Cardiac muscle cell (in vitro differentiated cells and primary cell): ENCODE measurements around the gene NEDD9. TPM values are rescaled to one million over a fixed set of nuclear protein-coding genes. Genes with fewer than 3 reads are reported as not detected.
A peak's percentile ranks its signal among the peaks of the same experiment; 100 is the strongest.

Experiments
- DNase-seq, 2 donors: peaks; one replicate each; pipeline versions ENCODE4 v3.0.0 to v3.0.0-alpha.2; 2010 to 2017; ENCODE audit warnings: low read depth in 1 of 2, low spot score in 1 of 2
- H3K27ac ChIP-seq: fragments of 200-600 bp; sonication (generic); 2 replicates; pipeline ENCODE4 v1.5.1; 2016
- H3K27me3 ChIP-seq: fragments of 200-600 bp; sonication (generic); 2 replicates; pipeline ENCODE4 v1.6.0; 2016; ENCODE audit warnings: control low read depth
- H3K36me3 ChIP-seq: fragments of 200-600 bp; sonication (generic); 2 replicates; pipeline ENCODE4 v1.5.1; 2016; ENCODE audit warnings: control low read depth
- H3K4me1 ChIP-seq: fragments of 200-600 bp; sonication (generic); 2 replicates; pipeline ENCODE4 v1.8.1; 2017; ENCODE audit warnings: low read depth, mild to moderate bottlenecking, mixed run types
- H3K4me3 ChIP-seq: fragments of 200-600 bp; sonication (generic); 2 replicates; pipeline ENCODE4 v1.5.1; 2016; ENCODE audit warnings: mild to moderate bottlenecking
- H3K9me3 ChIP-seq: fragments of 200-600 bp; sonication (generic); 2 replicates; pipeline ENCODE4 v1.5.1; 2017; ENCODE audit warnings: low read depth, mild to moderate bottlenecking, control low read depth
- CTCF ChIP-seq: IDR thresholded peaks from 2 replicates; pipeline ENCODE4 v1.5.1; 2012; ENCODE audit warnings: low read depth, mild to moderate bottlenecking, low read length
- polyA plus RNA-seq: library from polyadenylated mRNA; unstranded; fragments of >200 nt; fragmentation: Nextera tagmentation; extraction: Ambion mirVana; gene quantifications from 2 replicates; pipeline ENCODE4 v1.2.1, GENCODE V29; 2016
- total RNA-seq: library from RNA; depleted of rRNA; stranded (reverse); fragments of >200 nt; gene quantifications from 2 replicates; pipeline ENCODE4 v1.2.3, GENCODE V29; 2016

Gene NEDD9
- total and polyA plus RNA-seq, 2 experiments from 2014 or later = 12.6 to 26.8 TPM

GRCh38 chr6:11242711-11243110, 10.2 kb upstream of the NEDD9 start:
- no peaks in the 10 kb centered on the region for H3K36me3 ChIP-seq

GRCh38 chr6:11241793-11242201, 9.3 kb upstream of the NEDD9 start:
- Histone ChIP-seq H3K27me3 (no peaks in the 10 kb centered on the region), H3K9me3 (no peaks in the 10 kb centered on the region), H3K4me3 (no peak overlapping the region), H3K4me1 (peaks cover 6% of the 10 kb centered on the region), H3K36me3 (no peaks in the 10 kb centered on the region), H3K27ac (no peak overlapping the region)
- peak; percentile 97 for TF ChIP-seq CTCF
- peak; percentile 75 to 78 for DNase-seq

More at GRCh38 chr6:11242711-11243110, 10.2 kb upstream of the NEDD9 start:
- Histone ChIP-seq H3K27ac (no peak overlapping the region), H3K27me3 (no peaks in the 10 kb centered on the region), H3K9me3 (no peaks in the 10 kb centered on the region), H3K4me3 (no peak overlapping the region), H3K4me1 (peaks cover 6% of the 10 kb centered on the region)
- TF ChIP-seq CTCF = no peak
- peak in 1 of 2 donors; percentile 33 for DNase-seq

DNA sequence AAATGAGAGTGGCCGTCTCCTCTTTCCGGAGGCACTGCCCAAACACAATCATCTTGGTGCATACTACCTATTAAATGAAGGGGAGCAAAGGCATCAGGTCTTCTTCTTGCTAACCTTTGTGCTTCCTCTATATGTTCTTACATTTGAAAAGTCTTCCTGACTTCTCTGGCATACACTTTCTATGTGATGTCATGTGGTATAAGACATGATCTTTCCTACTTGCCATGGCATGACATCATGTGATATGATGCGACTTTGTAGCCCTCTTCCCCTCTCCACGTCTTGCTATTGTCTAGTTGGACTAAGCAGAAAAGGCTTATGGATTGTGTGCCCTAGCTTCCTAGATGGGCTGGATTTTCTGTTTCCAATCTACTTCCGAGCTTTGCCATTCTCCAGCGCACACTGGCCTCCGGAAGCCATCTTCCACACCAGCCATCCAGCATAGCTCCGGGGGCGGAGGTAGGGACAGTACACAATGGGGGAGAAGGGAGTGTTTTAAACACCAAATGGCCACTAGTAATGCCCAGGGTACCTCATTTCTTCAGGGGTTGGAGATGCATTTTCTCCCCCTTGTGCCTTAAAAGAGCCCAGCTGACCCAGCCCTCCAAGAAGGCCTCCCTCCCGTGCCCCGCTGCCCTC, 8.8 kb upstream of the NEDD9 start:
- no peaks in the 10 kb centered on the region for H3K9me3 ChIP-seq
- H3K27ac ChIP-seq = no peak overlapping the region
- TF ChIP-seq CTCF = no peak
- no peak overlapping the region for H3K4me3 ChIP-seq
- H3K36me3 ChIP-seq = no peaks in the 10 kb centered on the region
- H3K27me3 ChIP-seq = no peaks in the 10 kb centered on the region
- H3K4me1 ChIP-seq = peaks cover 10% of the 10 kb centered on the region
- no peak for DNase-seq

GRCh38 chr6:11237956-11238355, 5.5 kb upstream of the NEDD9 start:
- no peaks in the 10 kb centered on the region for H3K36me3 ChIP-seq
- H3K27ac ChIP-seq = no peak overlapping the region
- DNase-seq = no peak
- no peak overlapping the region for H3K4me3 ChIP-seq
- H3K9me3 ChIP-seq = no peaks in the 10 kb centered on the region
- TF ChIP-seq CTCF = no peak
- peaks cover 25% of the 10 kb centered on the region for H3K4me1 ChIP-seq
- no peaks in the 10 kb centered on the region for H3K27me3 ChIP-seq

DNA sequence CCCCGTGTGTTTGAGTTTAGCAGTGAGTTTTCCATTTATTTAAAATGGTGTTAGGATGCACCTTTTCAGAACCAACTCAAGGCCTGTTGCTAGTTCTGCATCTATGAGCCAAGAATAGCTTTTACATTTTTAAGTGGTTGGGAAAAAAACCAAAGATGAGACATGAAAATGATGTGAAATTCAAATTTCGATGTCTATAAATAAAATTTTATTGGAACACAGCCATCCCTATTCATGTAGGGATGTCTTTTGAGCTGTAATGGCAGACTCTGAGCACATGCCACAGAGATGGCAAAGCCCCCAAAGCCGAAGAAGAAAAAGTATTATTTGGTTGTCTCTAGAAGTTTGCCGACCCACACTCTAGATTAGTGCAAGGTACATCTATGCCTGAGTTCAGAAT, 5.0 kb upstream of the NEDD9 start:
- DNase-seq = no peak
- TF ChIP-seq CTCF = no peak

More for the DNA sequence above, 5.0 kb upstream of the NEDD9 start:
- Histone ChIP-seq H3K4me3 (no peak overlapping the region), H3K36me3 (no peaks in the 10 kb centered on the region), H3K4me1 (peaks cover 26% of the 10 kb centered on the region), H3K27ac (no peak overlapping the region), H3K9me3 (no peaks in the 10 kb centered on the region), H3K27me3 (no peaks in the 10 kb centered on the region)
